Subcutaneous abdominal adipose tissue (tissue), 5 donors: ENCODE results near the gene VPS37B.
"Not testable (repeated sequence)": the region's sequence is repeated elsewhere in the genome, so short reads cannot be mapped to it uniquely, and the experiment has no call there.

Experiments
- H3K27ac ChIP-seq: one replicate; pipeline ENCODE4 v1.7.0; 2013; ENCODE audit warnings: low read depth, mild to moderate bottlenecking, inconsistent platforms, low read length, moderate library complexity
- H3K27me3 ChIP-seq, 5 donors: one replicate each; pipeline ENCODE4 v1.7.0; 2013; ENCODE audit warnings: low read length in 5 of 5, inconsistent platforms in 1 of 5; ENCODE audit not compliant: control insufficient read depth in 5 of 5, insufficient read depth in 4 of 5
- H3K36me3 ChIP-seq, 5 donors: one replicate each; pipeline ENCODE4 v1.7.0; 2013; ENCODE audit warnings: low read length in 5 of 5; ENCODE audit not compliant: control insufficient read depth in 5 of 5, insufficient read depth in 5 of 5
- H3K4me1 ChIP-seq, 5 donors: one replicate each; pipeline ENCODE4 v1.7.0; 2013; ENCODE audit warnings: low read length in 5 of 5, mild to moderate bottlenecking in 3 of 5, moderate library complexity in 1 of 5; ENCODE audit not compliant: control insufficient read depth in 5 of 5, insufficient read depth in 5 of 5
- H3K4me3 ChIP-seq, 5 donors: one replicate each; pipeline ENCODE4 v1.7.0; 2013; ENCODE audit warnings: low read length in 5 of 5, low read depth in 1 of 5
- H3K9ac ChIP-seq, 5 donors: one replicate each; pipeline ENCODE4 v1.7.0; 2013; ENCODE audit warnings: low read length in 5 of 5, mild to moderate bottlenecking in 4 of 5, moderate library complexity in 3 of 5
- H3K9me3 ChIP-seq, 5 donors: one replicate each; pipeline ENCODE4 v1.7.0; 2013; ENCODE audit warnings: low read length in 5 of 5; ENCODE audit not compliant: control insufficient read depth in 5 of 5
- donor health status: healthy.
- donor health status: healthy.
- donor health status: healthy.
- donor health status: healthy.
- donor health status: healthy.

The VPS37B gene

GRCh38 chr12:122895704-122896636 lies at the start of gene VPS37B:
Gene VPS37B (minus strand): TSS chr12:122896124. CDS start chr12:122896062, 62 bp downstream.
- Histone ChIP-seq H3K27me3 (no peaks in the 10 kb centered on the region), H3K4me1 (peaks cover 2 to 56% (median 36%) of the 10 kb centered on the region in 5 donors), H3K36me3 (no peaks in the 10 kb centered on the region), H3K27ac (peak within 1 kb of the TSS; percentile 85), H3K9ac (peak within 1 kb of the TSS; percentile 94 to 99 (median 97)), H3K4me3 (peak within 1 kb of the TSS; percentile 74 to 96 (median 88)), H3K9me3 (peaks cover 0 to 4% (median 3%) of the 10 kb centered on the region in 5 donors)

- Histone ChIP-seq H3K27me3 (no peaks in the 10 kb centered on the region), H3K9ac (peak overlapping the region in 1 of 5 donors; percentile 4), H3K9me3 (no peaks in the 10 kb centered on the region), H3K36me3 (peaks cover 0 to 5% (median 0%) of the 10 kb centered on the region in 5 donors), H3K4me1 (peaks cover 7 to 53% (median 25%) of the 10 kb centered on the region in 5 donors), H3K27ac (peak overlapping the region; percentile 50), H3K4me3 (no peak overlapping the region)
Measured at GRCh38 chr12:122944605-122945592, 49.0 kb upstream of the VPS37B start.

GRCh38 chr12:122943196-122943595 lies 47.3 kb upstream of the VPS37B start:
- peak overlapping the region in 1 of 5 donors; percentile 30 for H3K9ac ChIP-seq
- H3K36me3 ChIP-seq: peaks cover 0 to 4% (median 0%) of the 10 kb centered on the region in 5 donors
- no peaks in the 10 kb centered on the region for H3K27me3 ChIP-seq
- peak overlapping the region; percentile 50 for H3K27ac ChIP-seq
- peak overlapping the region in 2 of 5 donors; percentile 7 to 22 for H3K4me3 ChIP-seq
- H3K4me1 ChIP-seq: peaks cover 7 to 52% (median 25%) of the 10 kb centered on the region in 5 donors
- H3K9me3 ChIP-seq: no peaks in the 10 kb centered on the region

GRCh38 chr12:122942637-122943036 lies 46.7 kb upstream of the VPS37B start:
- peaks cover 0 to 6% (median under 1%) of the 10 kb centered on the region in 5 donors for H3K36me3 ChIP-seq
- H3K27me3 ChIP-seq: no peaks in the 10 kb centered on the region
- H3K4me1 ChIP-seq: peaks cover 7 to 47% (median 25%) of the 10 kb centered on the region in 5 donors
- H3K4me3 ChIP-seq: peak overlapping the region in 1 of 5 donors; percentile 22
- no peak overlapping the region for H3K9ac ChIP-seq
- no peaks in the 10 kb centered on the region for H3K9me3 ChIP-seq
- peak overlapping the region; percentile 50 for H3K27ac ChIP-seq

GRCh38 chr12:122941351-122941750 lies 45.4 kb upstream of the VPS37B start:
- H3K4me1 ChIP-seq: peaks cover 0 to 35% (median 13%) of the 10 kb centered on the region in 5 donors
- H3K9ac ChIP-seq, H3K27me3 ChIP-seq, H3K36me3 ChIP-seq, H3K4me3 ChIP-seq, H3K9me3 ChIP-seq, H3K27ac ChIP-seq: not testable (repeated sequence)

- H3K4me3 ChIP-seq: no peak overlapping the region
- H3K27ac ChIP-seq: no peak overlapping the region
- no peaks in the 10 kb centered on the region for H3K27me3 ChIP-seq
- H3K4me1 ChIP-seq: peaks cover 0 to 17% (median 0%) of the 10 kb centered on the region in 5 donors
- peaks cover 0 to 7% (median 0%) of the 10 kb centered on the region in 5 donors for H3K36me3 ChIP-seq
- no peak overlapping the region for H3K9ac ChIP-seq
- H3K9me3 ChIP-seq: no peaks in the 10 kb centered on the region
Measured at GRCh38 chr12:122939125-122939524, 43.2 kb upstream of the VPS37B start.

GRCh38 chr12:122937622-122938091 lies 41.7 kb upstream of the VPS37B start:
- H3K9ac ChIP-seq: no peak overlapping the region
- no peaks in the 10 kb centered on the region for H3K9me3 ChIP-seq
- no peak overlapping the region for H3K4me3 ChIP-seq
- H3K4me1 ChIP-seq: peaks cover 0 to 2% (median 0%) of the 10 kb centered on the region in 5 donors
- H3K27ac ChIP-seq: no peak overlapping the region
- H3K36me3 ChIP-seq: peaks cover 0 to 7% (median 0%) of the 10 kb centered on the region in 5 donors
- no peaks in the 10 kb centered on the region for H3K27me3 ChIP-seq

- Histone ChIP-seq H3K9ac (no peak overlapping the region), H3K36me3 (peaks cover 0 to 13% (median 7%) of the 10 kb centered on the region in 5 donors), H3K4me3 (no peak overlapping the region), H3K27ac (no peak overlapping the region), H3K9me3 (no peaks in the 10 kb centered on the region), H3K27me3 (no peaks in the 10 kb centered on the region), H3K4me1 (no peaks in the 10 kb centered on the region)
Measured at GRCh38 chr12:122935318-122935717, 39.4 kb upstream of the VPS37B start.

- Histone ChIP-seq H3K9ac (no peak overlapping the region), H3K4me3 (no peak overlapping the region), H3K9me3 (no peaks in the 10 kb centered on the region), H3K36me3 (peaks cover 0 to 16% (median 8%) of the 10 kb centered on the region in 5 donors), H3K27ac (no peak overlapping the region), H3K27me3 (no peaks in the 10 kb centered on the region), H3K4me1 (no peaks in the 10 kb centered on the region)
Measured at GRCh38 chr12:122934722-122935121, 38.8 kb upstream of the VPS37B start.
